HepG2 (cell line): ENCODE results near the gene MYO6. TPM values are rescaled to one million over a fixed set of nuclear protein-coding genes. Genes with fewer than 3 reads are reported as not detected.

Source experiments
- ATAC-seq: fragments of 200-7000 bp; cut with Tn5 transposase; 3 replicates; pipeline ENCODE4 v1.9.1; 2020; ENCODE audit warnings: mild to moderate bottlenecking, moderate library complexity
- BruUV-seq: library from RNA; stranded (reverse); fragments of 400-500 nt; replicated peaks from 2 replicates; lab custom pipeline; 2021; lab: Mats Ljungman, UMichigan
- CTCF ChIA-PET: fragments of 300-600 bp; formaldehyde crosslinking; extraction: SDS; loops from one replicate; lab custom pipeline; 2021; ENCODE audit warnings: low total read pairs, inconsistent platforms, low intra/inter-chr PET ratio; lab: Yijun Ruan, JAX
- POLR2A ChIA-PET: fragments of 350-600 bp; sonication (Branson Sonifier 250); formaldehyde crosslinking; loops from one replicate; lab custom pipeline; 2020; ENCODE audit warnings: antibody characterized with exemption, inconsistent platforms; lab: Yijun Ruan, JAX
- DNase-seq: peaks from one replicate; pipeline ENCODE4 v3.0.0-alpha.2; 2015; ENCODE audit warnings: low spot score
- FAIRE-seq: peaks from 3 replicates; lab custom pipeline; 2011; peaks lifted over from hg19 to GRCh38; lab: Jason Lieb, UNC
- H2AFZ ChIP-seq: one replicate; pipeline ENCODE4 v1.6.1; 2011; ENCODE audit warnings: low read length, inconsistent platforms
- H3K27ac ChIP-seq: fragments of 300-600 bp; 3 replicates; pipeline ENCODE4 v1.8.0; 2011; ENCODE audit warnings: mixed run types, mild to moderate bottlenecking, mixed read lengths, low read length, inconsistent platforms; ENCODE audit not compliant: insufficient read depth; ENCODE audit errors: extremely low read length
- H3K27me3 ChIP-seq, 2 experiments: fragments of 200-600 bp in 1 of 2; 2 replicates in 1 of 2; 3 replicates in 1 of 2; pipeline versions ENCODE4 v1.6.0 to v1.8.0; 2011; ENCODE audit warnings: low read length in 2 of 2, mild to moderate bottlenecking in 2 of 2, moderate library complexity in 2 of 2, inconsistent platforms in 1 of 2; ENCODE audit not compliant: insufficient read depth in 2 of 2, control insufficient read depth in 1 of 2
- H3K36me3 ChIP-seq, 2 experiments: fragments of 200-600 bp in 1 of 2; replicated peaks in 1 of 2; 2 replicates in 1 of 2; 3 replicates in 1 of 2; pipeline versions ENCODE4 v1.5.1 to v1.8.0; 2011; ENCODE audit warnings: low read length in 2 of 2, inconsistent platforms in 1 of 2; ENCODE audit not compliant: insufficient read depth in 2 of 2, control insufficient read depth in 1 of 2
- H3K4me1 ChIP-seq: 2 replicates; pipeline ENCODE4 v1.5.1; 2012; ENCODE audit warnings: low read length, inconsistent platforms; ENCODE audit not compliant: insufficient read depth
- H3K4me2 ChIP-seq: 2 replicates; pipeline ENCODE4 v1.6.0; 2011; ENCODE audit warnings: low read depth, low read length, inconsistent platforms
- H3K4me3 ChIP-seq, 3 experiments: fragments of 200-600 bp in 1 of 3; sonication (generic), shearing (Covaris generic) in 1 of 3; replicated peaks in 1 of 3; 2 replicates each; pipeline ENCODE4 v1.5.1; 2011 to 2016; ENCODE audit warnings: low read length in 3 of 3, inconsistent platforms in 2 of 3, low read depth in 2 of 3, mild to moderate bottlenecking in 2 of 3, control low read depth in 1 of 3, mixed read lengths in 1 of 3; ENCODE audit not compliant: insufficient read depth in 1 of 3
- H3K79me2 ChIP-seq: one replicate; pipeline ENCODE4 v1.6.1; 2011; ENCODE audit warnings: low read length, inconsistent platforms; ENCODE audit not compliant: insufficient read depth
- H3K9ac ChIP-seq: 2 replicates; pipeline ENCODE4 v1.6.0; 2011; ENCODE audit warnings: mild to moderate bottlenecking, low read depth, low read length, inconsistent platforms; ENCODE audit not compliant: insufficient read depth
- H3K9me3 ChIP-seq: 2 replicates; pipeline ENCODE4 v1.5.1; 2012; ENCODE audit warnings: mild to moderate bottlenecking, low read length
- H4K20me1 ChIP-seq: 2 replicates; pipeline ENCODE4 v1.6.0; 2011; ENCODE audit warnings: inconsistent platforms, mild to moderate bottlenecking, low read length, moderate library complexity; ENCODE audit not compliant: insufficient read depth
- CHD4 ChIP-seq: fragments of 200-600 bp; sonication (generic); IDR thresholded peaks from 2 replicates; pipeline ENCODE4 v1.7.0; 2017; ENCODE audit warnings: mild to moderate bottlenecking, low read length, borderline replicate concordance
- DR1 ChIP-seq: sonication (generic); formaldehyde crosslinking; IDR thresholded peaks from 2 replicates; pipeline ENCODE4 v1.8.0; 2021; ENCODE audit warnings: mild to moderate bottlenecking, missing genetic modification reagents, inconsistent platforms
- HCFC1 ChIP-seq: fragments of 150-350 bp; IDR thresholded peaks from 2 replicates; pipeline ENCODE4 v1.6.1; 2014; ENCODE audit warnings: low read depth, low read length
- HES4 ChIP-seq: sonication (generic); formaldehyde crosslinking; IDR thresholded peaks from 2 replicates; pipeline ENCODE4 v1.9.0; 2021; ENCODE audit warnings: mild to moderate bottlenecking, missing genetic modification reagents, borderline replicate concordance
- HNRNPLL ChIP-seq: fragments of 200-400 bp; formaldehyde crosslinking; IDR thresholded peaks from 2 replicates; pipeline ENCODE4 v1.6.1; 2017; ENCODE audit warnings: mild to moderate bottlenecking, low read depth, low read length; ENCODE audit not compliant: poor library complexity, severe bottlenecking
- KDM5B ChIP-seq: sonication (generic); formaldehyde crosslinking; IDR thresholded peaks from 2 replicates; pipeline ENCODE4 v1.4.0; 2020; ENCODE audit warnings: missing genetic modification reagents, mild to moderate bottlenecking, borderline replicate concordance
- KMT2A ChIP-seq: sonication (generic); formaldehyde crosslinking; IDR thresholded peaks from 2 replicates; pipeline ENCODE4 v1.4.0; 2020; ENCODE audit warnings: missing genetic modification reagents
- ZMYM4 ChIP-seq: sonication (generic); formaldehyde crosslinking; IDR thresholded peaks from 2 replicates; pipeline ENCODE4 v1.8.1; 2023; ENCODE audit warnings: mild to moderate bottlenecking, missing genetic modification reagents
- ZNF225 ChIP-seq: sonication (generic); formaldehyde crosslinking; IDR thresholded peaks from 2 replicates; pipeline ENCODE4 v1.4.0; 2020; ENCODE audit warnings: mild to moderate bottlenecking, missing genetic modification reagents
- ZNF33A ChIP-seq: sonication (generic); formaldehyde crosslinking; IDR thresholded peaks from 2 replicates; pipeline ENCODE4 v1.5.1; 2020; ENCODE audit warnings: missing genetic modification reagents, mild to moderate bottlenecking, moderate library complexity, borderline replicate concordance
- ZNF713 ChIP-seq: sonication (generic); formaldehyde crosslinking; IDR thresholded peaks from 2 replicates; pipeline ENCODE4 v1.4.0; 2020; ENCODE audit warnings: mild to moderate bottlenecking, missing genetic modification reagents
- WGBS: methylation state at CpG from one replicate; pipeline ENCODE4 v1.1.6; 2017; ENCODE audit warnings: low lambda C conversion rate; 5-methylcytosine and 5-hydroxymethylcytosine counted together
- in situ Hi-C: cut with HindIII; loops from 2 replicates; pipeline ENCODE4 v1.10.0; 2017; ENCODE audit warnings: low pct_unique_long_range_greater_than_20kb; ENCODE audit not compliant: extremely low pct_ligation_motif_present
- intact Hi-C: fragments of 100-400 bp; cut with micrococcal nuclease; formaldehyde crosslinking; loops from one replicate; pipeline ENCODE4 v1.10.0; 2022; ENCODE audit not compliant: unreplicated experiment
- polyA plus RNA-seq, 8 experiments: library from polyadenylated mRNA; depleted of rRNA in 3 of 8; stranded (reverse) in 7 of 8; unstranded in 1 of 8; fragments of >200 nt; fragmentation: Illumina TruSeq in 4 of 8; extraction: Trizol in 4 of 8; gene quantifications; 2 replicates each; pipeline versions ENCODE4 v1.2.1 to v1.2.3, GENCODE V29; 2011 to 2016; ENCODE audit warnings: low read depth in 4 of 8, missing spikeins in 1 of 8, mixed read lengths in 1 of 8; ENCODE audit not compliant: insufficient read depth in 1 of 8
- total RNA-seq, 5 experiments: library from RNA; depleted of rRNA; stranded (reverse); fragments of >200 nt; fragmentation: Illumina TruSeq; extraction: Trizol; gene quantifications; 2 replicates each; pipeline ENCODE4 v1.2.3, GENCODE V29; 2016; ENCODE audit warnings: low read depth in 1 of 5
- TF ChIP-seq, protein P1 (sequence below): IDR thresholded peaks from 2 replicates; pipeline ENCODE4 v1.6.1; 2016; ENCODE audit warnings: low read depth
- TF ChIP-seq, protein P2 (sequence below): sonication (generic); formaldehyde crosslinking; IDR thresholded peaks from 2 replicates; pipeline ENCODE4 v1.4.0; 2020; ENCODE audit warnings: mild to moderate bottlenecking, missing genetic modification reagents

Gene MYO6
- total and polyA plus RNA-seq, 2 of the 13 experiments (the other 11 are each of a cell fraction or from before 2014, with no cell fraction given): 5.4 to 7.5 TPM

DNA sequence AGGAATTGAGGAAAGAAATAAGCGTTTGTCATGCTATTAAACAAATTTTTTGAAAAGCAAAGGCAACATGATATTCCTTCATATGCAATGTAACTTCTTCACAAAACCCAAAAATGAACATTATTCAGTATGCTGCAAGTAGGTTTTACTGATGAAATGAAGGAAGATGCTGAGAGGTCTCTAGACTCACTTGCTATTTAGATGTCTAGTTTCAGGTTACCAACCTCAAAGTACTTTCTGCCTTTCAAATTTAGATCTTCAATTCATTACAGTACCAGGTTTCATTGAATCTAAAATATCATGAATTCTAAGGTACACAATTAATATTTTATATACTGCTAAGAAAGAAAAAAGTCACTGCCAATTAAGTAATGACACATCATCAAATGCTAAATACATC, 39.9 kb downstream of the MYO6 start:
- no peak overlapping the region for H3K4me3 ChIP-seq
- no peak for TF ChIP-seq HNRNPLL
- no peak for TF ChIP-seq ZNF225 (CRISPR knock-in tag)
- TF ChIP-seq KMT2A (CRISPR knock-in tag): no peak
- no peak for TF ChIP-seq KDM5B (CRISPR knock-in tag)
- no peak for TF ChIP-seq ZMYM4 (CRISPR knock-in tag)
- TF ChIP-seq HES4 (CRISPR knock-in tag): no peak
- TF ChIP-seq HCFC1: no peak
- no peak for TF ChIP-seq ZNF33A (CRISPR knock-in tag)
- TF ChIP-seq CHD4: no peak
- TF ChIP-seq, protein P1, sequence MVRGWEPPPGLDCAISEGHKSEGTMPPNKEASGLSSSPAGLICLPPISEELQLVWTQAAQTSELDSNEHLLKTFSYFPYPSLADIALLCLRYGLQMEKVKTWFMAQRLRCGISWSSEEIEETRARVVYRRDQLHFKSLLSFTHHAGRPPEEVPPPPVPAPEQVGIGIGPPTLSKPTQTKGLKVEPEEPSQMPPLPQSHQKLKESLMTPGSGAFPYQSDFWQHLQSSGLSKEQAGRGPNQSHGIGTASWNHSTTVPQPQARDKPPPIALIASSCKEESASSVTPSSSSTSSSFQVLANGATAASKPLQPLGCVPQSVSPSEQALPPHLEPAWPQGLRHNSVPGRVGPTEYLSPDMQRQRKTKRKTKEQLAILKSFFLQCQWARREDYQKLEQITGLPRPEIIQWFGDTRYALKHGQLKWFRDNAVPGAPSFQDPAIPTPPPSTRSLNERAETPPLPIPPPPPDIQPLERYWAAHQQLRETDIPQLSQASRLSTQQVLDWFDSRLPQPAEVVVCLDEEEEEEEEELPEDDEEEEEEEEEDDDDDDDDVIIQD (CRISPR knock-in tag): no peak
- TF ChIP-seq ZNF713 (CRISPR knock-in tag): no peak
- TF ChIP-seq, protein P2, sequence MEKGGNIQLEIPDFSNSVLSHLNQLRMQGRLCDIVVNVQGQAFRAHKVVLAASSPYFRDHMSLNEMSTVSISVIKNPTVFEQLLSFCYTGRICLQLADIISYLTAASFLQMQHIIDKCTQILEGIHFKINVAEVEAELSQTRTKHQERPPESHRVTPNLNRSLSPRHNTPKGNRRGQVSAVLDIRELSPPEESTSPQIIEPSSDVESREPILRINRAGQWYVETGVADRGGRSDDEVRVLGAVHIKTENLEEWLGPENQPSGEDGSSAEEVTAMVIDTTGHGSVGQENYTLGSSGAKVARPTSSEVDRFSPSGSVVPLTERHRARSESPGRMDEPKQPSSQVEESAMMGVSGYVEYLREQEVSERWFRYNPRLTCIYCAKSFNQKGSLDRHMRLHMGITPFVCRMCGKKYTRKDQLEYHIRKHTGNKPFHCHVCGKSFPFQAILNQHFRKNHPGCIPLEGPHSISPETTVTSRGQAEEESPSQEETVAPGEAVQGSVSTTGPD (CRISPR knock-in tag): no peak
- TF ChIP-seq DR1 (CRISPR knock-in tag): no peak
- TF ChIP-seq, all 625 proteins: peak for 0
- H3K27me3 ChIP-seq: no peaks in the 10 kb centered on the region
- CTCF ChIA-PET: no interaction called here
- POLR2A ChIA-PET: no interaction called here
- no peak overlapping the region for H3K9ac ChIP-seq
- no TSS peak for BruUV-seq
- H3K4me2 ChIP-seq: no peak overlapping the region
- no peaks in the 10 kb centered on the region for H4K20me1 ChIP-seq
- H3K36me3 ChIP-seq: no peaks in the 10 kb centered on the region
- WGBS: 80% methylated on average over 1 of the region's 1 CpG
- ATAC-seq (no peak), FAIRE-seq (no peak), DNase-seq (no peak)
- no peaks in the 10 kb centered on the region for H3K9me3 ChIP-seq
- no peak overlapping the region for H2AFZ ChIP-seq
- intact Hi-C loops: no loop called here
- no peaks in the 10 kb centered on the region for H3K4me1 ChIP-seq
- no peaks in the 10 kb centered on the region for H3K79me2 ChIP-seq
- no peak overlapping the region for H3K27ac ChIP-seq
- in situ Hi-C loops: no loop called here
